ENCODE measurements around the gene PTPRJ. TPM values are rescaled to one million over a fixed set of nuclear protein-coding genes. Genes with fewer than 3 reads are reported as not detected.

Gene PTPRJ
- total RNA-seq, 3 donors from 2014 or later, result 14.6 to 15.7 (median 14.7) TPM

DNA sequence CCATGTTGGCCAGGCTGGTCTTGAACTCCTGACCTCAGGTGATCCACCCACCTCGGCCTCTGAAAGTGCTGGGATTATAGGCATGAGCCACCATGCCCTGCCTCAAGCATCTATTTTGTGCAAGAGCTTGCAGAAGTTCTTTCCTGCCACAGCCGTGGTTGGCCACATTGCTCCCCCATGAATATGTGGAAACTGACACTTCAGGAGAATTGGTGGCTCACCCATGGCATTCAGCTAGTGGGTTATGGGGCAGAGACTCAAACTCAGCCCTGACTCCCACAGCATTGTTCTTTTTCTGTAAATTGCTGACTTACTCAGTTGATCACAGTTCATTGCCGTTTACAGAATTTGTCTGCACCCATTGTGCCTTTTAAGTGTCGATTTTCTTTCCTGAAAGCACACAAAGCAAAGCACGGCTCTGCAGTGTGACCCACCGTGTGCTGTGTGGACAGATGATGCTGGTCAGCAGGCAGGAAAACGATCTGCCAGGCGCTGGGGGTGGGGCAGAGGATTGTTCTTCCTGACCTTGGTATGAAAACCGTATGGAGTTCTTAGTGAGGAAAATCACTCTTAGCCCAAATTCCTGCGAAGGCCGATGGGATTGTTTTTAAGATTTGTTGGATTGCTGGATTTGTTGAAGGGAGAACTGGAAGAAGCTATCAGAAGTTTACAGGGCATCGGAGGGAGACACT is 115.6 kb downstream of the PTPRJ start:
- DNase-seq (ENCODE audit: low spot score in 2 of 2), result no peak

DNA sequence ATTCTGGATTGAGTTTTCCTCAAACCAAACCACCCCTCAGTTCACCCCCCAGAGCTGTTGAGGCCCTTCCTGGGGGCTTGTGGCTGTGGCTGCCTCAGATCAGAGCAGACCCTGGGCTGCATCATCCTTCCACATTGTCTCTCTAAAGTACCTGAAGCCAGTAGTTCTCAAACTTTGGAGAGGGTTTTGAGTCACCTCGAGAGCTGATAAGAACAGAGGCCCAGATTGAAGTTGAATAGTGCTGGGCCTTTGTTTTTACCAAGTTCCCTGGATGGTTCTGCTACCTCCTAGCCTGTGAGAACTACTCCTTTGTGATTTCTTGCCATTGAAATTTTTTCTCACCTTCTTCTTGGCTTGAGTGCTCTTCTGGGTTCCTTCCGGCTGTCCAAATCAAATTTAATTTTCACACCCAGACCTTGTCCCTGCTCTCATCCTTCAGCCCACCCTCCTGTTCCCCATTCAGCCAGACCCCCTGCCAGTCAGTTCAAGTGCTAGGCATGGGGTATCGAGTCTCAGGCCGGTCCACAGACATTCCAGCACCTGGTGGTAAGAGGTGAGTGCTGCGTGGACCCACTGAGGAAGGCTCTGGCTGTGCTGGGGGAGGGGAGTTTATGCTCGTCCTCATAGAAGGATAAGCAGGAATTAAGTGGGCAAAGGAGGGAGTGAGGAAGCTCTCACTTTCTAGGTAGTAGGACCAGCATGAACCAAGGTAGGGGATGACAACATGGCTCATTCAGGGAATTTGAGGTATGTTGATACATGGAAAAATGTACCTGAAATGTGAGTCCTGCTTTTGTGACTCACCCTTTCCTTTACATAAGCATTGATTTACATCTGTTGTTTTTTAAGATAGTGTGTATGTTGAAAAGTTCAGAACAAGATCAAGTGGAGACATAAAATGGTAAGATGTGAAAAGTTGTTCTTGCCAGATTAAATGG is 116.5 kb downstream of the PTPRJ start:
- no peak overlapping the region for H3K4me3 ChIP-seq
- intact Hi-C loops (cut with DNase I; ENCODE audit: low total_unique reads), result no loop called here
- no peak overlapping the region for H3K27ac ChIP-seq
- H3K9me3 ChIP-seq, result no peaks in the 10 kb centered on the region
- no peaks in the 10 kb centered on the region for H3K4me1 ChIP-seq
- TF ChIP-seq POLR2AphosphoS5 (IDR thresholded peaks at IDR 0.05) (no peak), POLR2A (IDR thresholded peaks at IDR 0.05) (no peak)
- TF ChIP-seq, protein P1, sequence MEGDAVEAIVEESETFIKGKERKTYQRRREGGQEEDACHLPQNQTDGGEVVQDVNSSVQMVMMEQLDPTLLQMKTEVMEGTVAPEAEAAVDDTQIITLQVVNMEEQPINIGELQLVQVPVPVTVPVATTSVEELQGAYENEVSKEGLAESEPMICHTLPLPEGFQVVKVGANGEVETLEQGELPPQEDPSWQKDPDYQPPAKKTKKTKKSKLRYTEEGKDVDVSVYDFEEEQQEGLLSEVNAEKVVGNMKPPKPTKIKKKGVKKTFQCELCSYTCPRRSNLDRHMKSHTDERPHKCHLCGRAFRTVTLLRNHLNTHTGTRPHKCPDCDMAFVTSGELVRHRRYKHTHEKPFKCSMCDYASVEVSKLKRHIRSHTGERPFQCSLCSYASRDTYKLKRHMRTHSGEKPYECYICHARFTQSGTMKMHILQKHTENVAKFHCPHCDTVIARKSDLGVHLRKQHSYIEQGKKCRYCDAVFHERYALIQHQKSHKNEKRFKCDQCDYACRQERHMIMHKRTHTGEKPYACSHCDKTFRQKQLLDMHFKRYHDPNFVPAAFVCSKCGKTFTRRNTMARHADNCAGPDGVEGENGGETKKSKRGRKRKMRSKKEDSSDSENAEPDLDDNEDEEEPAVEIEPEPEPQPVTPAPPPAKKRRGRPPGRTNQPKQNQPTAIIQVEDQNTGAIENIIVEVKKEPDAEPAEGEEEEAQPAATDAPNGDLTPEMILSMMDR (IDR thresholded peaks at IDR 0.05), result no peak
- H3K27me3 ChIP-seq, result no peaks in the 10 kb centered on the region
- DNase-seq (ENCODE audit: low spot score in 2 of 2), result no peak
- H3K36me3 ChIP-seq, result no peaks in the 10 kb centered on the region

More for the DNA sequence above, 115.6 kb downstream of the PTPRJ start:
- TF ChIP-seq POLR2AphosphoS5 (IDR thresholded peaks at IDR 0.05) (no peak), POLR2A (IDR thresholded peaks at IDR 0.05) (no peak)
- TF ChIP-seq, protein P1 (IDR thresholded peaks at IDR 0.05), result no peak
- intact Hi-C loops (cut with DNase I; ENCODE audit: low total_unique reads), result no loop called here
- Histone ChIP-seq H3K27me3 (no peaks in the 10 kb centered on the region), H3K36me3 (no peaks in the 10 kb centered on the region), H3K27ac (no peak overlapping the region), H3K9me3 (no peaks in the 10 kb centered on the region), H3K4me3 (no peak overlapping the region), H3K4me1 (no peaks in the 10 kb centered on the region)

DNA sequence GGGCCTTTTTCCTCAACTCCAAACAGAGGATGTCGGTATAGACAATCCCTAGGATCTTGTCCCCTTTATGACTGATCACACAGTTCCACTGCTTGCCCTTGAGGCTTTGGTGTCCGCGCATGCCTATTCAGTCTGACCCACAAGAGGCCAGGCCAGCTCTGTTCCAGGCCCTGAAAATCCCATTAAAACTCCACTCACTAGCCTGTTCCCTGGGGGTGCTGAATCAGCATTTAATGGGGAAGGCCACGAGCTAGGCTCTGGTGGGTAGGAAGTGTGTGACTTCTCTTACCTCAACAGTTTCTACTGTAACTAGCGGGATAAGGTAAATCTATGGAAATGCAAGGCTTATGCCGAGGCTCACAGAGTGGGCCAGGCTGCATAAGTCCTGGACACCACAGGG is 117.7 kb downstream of the PTPRJ start:
- Histone ChIP-seq H3K27me3 (no peaks in the 10 kb centered on the region), H3K36me3 (no peaks in the 10 kb centered on the region), H3K27ac (no peak overlapping the region), H3K4me1 (no peaks in the 10 kb centered on the region), H3K4me3 (no peak overlapping the region), H3K9me3 (no peaks in the 10 kb centered on the region)
- intact Hi-C loops (cut with DNase I; ENCODE audit: low total_unique reads), result no loop called here
- DNase-seq (ENCODE audit: low spot score in 2 of 2), result no peak
- TF ChIP-seq, protein P1 (IDR thresholded peaks at IDR 0.05), result no peak
- no peak for TF ChIP-seq POLR2AphosphoS5 (IDR thresholded peaks at IDR 0.05)
- no peak for TF ChIP-seq POLR2A (IDR thresholded peaks at IDR 0.05)

DNA sequence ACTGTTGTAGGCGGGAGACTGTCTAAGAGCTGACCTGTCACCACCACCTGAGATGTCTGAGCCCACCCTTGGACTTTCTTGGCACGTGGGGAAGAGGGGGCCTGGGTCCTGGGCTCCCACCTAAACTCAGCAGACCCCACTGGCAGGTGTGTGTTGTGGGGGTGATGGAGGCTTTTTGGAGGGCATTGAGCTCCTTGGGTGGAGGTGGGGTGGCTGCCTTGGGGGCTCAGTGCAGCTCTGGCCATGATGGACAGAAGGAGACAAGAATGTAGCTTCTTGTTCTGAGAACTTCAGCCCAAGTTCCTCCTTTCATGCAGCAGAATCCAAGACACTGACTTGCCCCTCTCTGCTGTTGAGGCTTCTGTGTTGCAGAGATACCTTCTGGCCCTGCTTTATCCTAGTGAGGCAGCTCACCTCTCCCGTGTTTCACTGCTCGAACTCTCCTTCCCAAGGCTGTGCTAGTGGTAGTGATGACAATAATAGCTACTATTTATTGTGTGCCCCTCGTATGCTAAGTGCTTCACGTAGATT is 119.6 kb downstream of the PTPRJ start:
- no peak for DNase-seq (ENCODE audit: low spot score in 2 of 2)
- H3K36me3 ChIP-seq, result no peaks in the 10 kb centered on the region
- TF ChIP-seq, protein P1 (IDR thresholded peaks at IDR 0.05), result no peak
- TF ChIP-seq POLR2AphosphoS5 (IDR thresholded peaks at IDR 0.05), result no peak
- TF ChIP-seq POLR2A (IDR thresholded peaks at IDR 0.05), result no peak
- no peak overlapping the region for H3K27ac ChIP-seq
- no peaks in the 10 kb centered on the region for H3K4me1 ChIP-seq
- H3K27me3 ChIP-seq, result no peaks in the 10 kb centered on the region
- no peaks in the 10 kb centered on the region for H3K9me3 ChIP-seq
- intact Hi-C loops (cut with DNase I; ENCODE audit: low total_unique reads), result loop anchor here (1.0 to 10.0 kb wide), 2 partner anchors 40 to 165 kb away; no protein-coding TSS in a partner anchor
- no peak overlapping the region for H3K4me3 ChIP-seq

Measured in breast epithelium (tissue), 4 donors.